Left renal cortex interstitium (tissue), 4 donors: ENCODE results near the gene LCMT1. TPM values are rescaled to one million over a fixed set of nuclear protein-coding genes. Genes with fewer than 3 reads are reported as not detected.
"Not testable (repeated sequence)": the region's sequence is repeated elsewhere in the genome, so short reads cannot be mapped to it uniquely, and the experiment has no call there.

ENCODE experiments used
- DNase-seq, 4 donors: peaks; one replicate each; pipeline ENCODE4 v3.0.0-alpha.2; 2013; ENCODE audit warnings: low read depth in 4 of 4, low spot score in 2 of 4, missing footprints in 1 of 4
- polyA plus RNA-seq, 4 donors: library from polyadenylated mRNA; unstranded; fragments of 120-200 nt; gene quantifications; one replicate each; pipeline ENCODE4 v1.2.1, GENCODE V29; 2013; ENCODE audit not compliant: insufficient read length in 4 of 4

The LCMT1 gene
- polyA plus RNA-seq, 4 donors, result 61.0 to 76.6 (median 68.4) TPM

DNA sequence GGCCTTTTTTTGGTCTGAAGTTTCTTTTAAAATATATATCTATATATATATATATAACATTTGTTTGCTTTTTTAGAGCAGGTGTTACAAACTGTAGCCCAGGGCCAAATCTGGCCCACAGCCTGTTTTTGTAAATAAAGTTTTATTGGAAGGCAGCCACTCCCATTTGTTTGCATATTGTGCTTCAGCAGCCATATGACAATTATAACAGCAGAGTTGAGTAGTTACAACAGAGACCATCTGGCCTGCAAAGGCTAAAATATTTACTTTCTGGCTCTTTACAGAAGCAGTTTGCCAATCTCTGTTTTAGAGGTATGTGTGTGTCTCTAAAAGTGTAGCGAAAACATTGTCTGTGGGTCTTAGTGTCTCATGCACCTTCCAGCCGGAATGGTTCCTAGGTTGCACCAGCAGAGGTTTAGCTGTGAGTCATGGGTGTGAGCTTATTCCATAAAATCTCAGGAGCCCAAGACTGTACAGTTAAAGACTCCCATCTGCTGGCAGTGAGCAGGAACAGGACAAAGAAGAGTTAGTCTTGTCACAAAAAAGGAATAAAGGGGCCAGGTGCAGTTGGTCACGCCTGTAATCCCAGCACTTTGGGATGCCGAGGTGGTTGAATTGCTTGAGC, 23.8 kb downstream of the LCMT1 start:
- DNase-seq, result no peak

GRCh38 chr16:25138130-25138529, 26.6 kb downstream of the LCMT1 start:
- DNase-seq, result no peak

DNA sequence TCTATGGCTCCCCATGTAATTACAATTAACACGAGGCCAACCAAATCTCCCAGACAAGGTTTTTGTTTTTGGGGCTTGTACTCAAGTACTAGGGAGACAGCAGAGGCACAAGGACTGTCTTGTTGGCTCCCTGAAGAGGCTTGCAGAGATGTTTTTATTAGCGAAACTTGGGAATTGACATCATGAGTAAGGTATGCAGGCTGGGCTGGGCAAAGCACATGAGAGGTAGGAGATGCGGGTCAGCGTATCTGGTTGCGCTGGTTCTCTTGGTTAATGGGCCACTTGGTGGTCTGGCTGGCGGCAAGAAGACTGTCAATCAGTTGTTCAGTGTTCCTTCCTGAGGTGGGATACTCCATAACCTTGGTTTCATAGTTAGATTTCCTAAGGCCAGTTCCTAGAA, 28.9 kb downstream of the LCMT1 start:
- no peak for DNase-seq

GRCh38 chr16:25141648-25142047, 30.1 kb downstream of the LCMT1 start:
- DNase-seq, result no peak

DNA sequence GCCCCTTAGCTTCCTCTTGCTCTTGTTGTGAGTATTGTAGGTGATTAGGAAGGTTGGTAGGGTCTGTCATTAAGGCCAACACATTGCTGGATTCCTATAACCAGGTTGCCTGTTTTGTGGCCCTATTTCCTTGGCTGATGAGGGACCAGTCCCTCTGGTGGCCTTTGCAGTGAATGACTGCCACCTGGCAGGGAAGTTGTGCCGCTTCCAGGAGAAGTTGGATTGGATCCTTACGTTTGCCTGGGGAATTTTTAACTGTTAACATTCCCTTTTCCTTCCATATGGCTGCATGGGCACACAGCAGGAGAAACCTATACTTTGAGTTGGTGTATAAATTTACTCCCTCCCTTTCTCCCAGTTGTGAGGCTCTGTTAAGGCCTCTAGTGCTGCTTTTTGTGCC, 32.4 kb downstream of the LCMT1 start:
- no peak for DNase-seq

DNA sequence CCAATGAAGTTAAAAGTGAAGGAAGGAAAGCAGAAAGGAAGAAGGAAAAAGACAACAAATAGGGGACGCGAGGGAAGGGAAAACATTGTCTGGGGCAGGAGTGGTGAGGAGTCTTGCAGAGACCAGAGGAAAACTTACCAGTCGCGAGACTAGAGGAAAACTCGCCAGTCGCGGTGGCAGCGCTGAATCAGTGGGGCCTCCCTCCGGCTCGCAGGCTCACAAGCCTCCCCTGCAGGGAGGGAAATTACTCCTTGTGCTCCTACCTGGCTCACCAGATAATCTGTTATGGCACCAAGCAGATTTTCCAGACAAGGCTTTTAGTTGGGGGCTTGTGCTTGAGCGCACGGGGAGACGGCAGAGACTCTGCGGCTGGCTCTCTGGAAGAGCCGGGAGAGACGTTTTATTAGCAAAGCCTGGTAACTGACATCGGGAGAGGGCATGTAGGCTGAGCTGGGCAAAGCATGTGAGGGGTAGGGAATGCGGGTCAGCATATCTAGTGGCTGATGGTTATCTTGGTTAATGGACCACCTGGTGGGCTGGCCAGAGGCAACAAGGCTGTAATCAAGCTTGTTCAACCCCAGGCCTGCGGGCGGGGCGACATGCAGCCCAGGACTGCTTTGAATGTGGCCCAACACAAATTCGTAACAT, 37.1 kb downstream of the LCMT1 start:
- DNase-seq, result no peak

DNA sequence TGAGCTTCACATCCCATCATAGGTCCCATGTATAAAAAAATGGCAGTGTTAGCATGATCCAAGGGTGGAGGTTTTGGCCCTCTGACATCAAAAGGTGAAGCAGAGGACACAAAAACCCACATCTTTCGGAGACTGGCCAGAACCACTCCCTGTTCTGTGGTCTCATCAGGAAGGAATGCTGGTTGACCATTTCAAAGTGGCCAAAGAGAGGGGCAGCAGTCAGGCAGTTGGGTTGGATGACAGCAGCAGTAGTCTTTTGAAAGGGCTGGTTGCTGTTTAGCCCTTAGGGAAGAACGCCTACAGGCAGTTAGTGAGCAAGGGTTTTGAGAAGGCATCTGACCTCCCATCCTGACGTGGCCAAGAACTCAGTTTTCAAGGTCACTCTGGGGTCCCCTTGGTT, 40.5 kb downstream of the LCMT1 start:
- no peak for DNase-seq

GRCh38 chr16:25155553-25156460, 44.3 kb downstream of the LCMT1 start:
- no peak for DNase-seq

GRCh38 chr16:25157271-25157875, 45.8 kb downstream of the LCMT1 start:
- DNase-seq, result peak; percentile 31 to 59 (median 36)

DNA sequence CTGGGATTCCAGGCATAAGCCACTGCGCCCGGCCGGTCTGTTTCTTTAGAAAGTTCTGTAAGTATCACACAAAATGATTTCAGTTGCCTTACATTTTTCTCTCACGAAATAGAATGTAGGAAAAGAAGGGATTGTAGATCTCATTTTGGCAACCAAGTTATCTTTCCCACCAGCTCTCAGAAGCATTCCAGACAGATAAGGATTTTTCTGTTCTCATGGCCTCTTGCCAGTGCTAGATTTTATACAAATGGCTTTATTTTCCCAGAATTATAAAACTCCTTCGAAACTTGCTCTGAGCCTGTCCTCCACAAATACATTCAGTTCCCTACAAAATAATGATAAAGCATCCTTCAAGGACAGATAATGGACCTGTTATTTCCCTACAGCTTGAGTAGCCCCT, 46.9 kb downstream of the LCMT1 start:
- DNase-seq, result no peak

GRCh38 chr16:25161753-25162367, 50.3 kb downstream of the LCMT1 start:
- DNase-seq, result no peak

GRCh38 chr16:25163683-25164082, 52.1 kb downstream of the LCMT1 start:
- DNase-seq, result no peak

- DNase-seq, result no peak
Observed at GRCh38 chr16:25165284-25165683, 53.7 kb downstream of the LCMT1 start.

- not testable (repeated sequence) for DNase-seq
Observed at GRCh38 chr16:25167920-25168319, 56.4 kb downstream of the LCMT1 start.

- no peak for DNase-seq
Observed at GRCh38 chr16:25171390-25171789, 59.8 kb downstream of the LCMT1 start.

DNA sequence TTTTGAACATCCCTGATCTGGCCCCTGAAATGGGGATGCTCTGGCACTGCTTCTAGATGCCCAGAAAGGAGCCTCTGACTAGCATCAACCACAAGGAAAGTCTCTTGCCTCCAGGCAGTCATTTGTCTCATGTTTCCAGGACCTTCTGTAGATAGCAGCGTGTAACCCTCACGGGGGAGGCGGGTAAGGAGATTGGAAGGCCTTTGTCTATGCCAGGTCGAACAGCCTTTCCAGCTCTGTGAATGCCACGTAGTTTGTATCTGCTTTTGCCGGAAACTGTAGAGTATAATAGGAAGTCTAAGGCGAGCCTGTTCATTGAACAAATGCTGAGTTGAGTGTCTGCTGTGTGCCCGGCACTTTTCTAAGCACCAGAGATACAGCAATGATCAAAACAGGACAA, 61.3 kb downstream of the LCMT1 start:
- DNase-seq, result no peak

GRCh38 chr16:25174285-25174684, 62.7 kb downstream of the LCMT1 start:
- no peak for DNase-seq

GRCh38 chr16:25176136-25176535, 64.6 kb downstream of the LCMT1 start:
- DNase-seq, result no peak

GRCh38 chr16:25177512-25177830, 65.9 kb downstream of the LCMT1 start:
- no peak for DNase-seq

DNA sequence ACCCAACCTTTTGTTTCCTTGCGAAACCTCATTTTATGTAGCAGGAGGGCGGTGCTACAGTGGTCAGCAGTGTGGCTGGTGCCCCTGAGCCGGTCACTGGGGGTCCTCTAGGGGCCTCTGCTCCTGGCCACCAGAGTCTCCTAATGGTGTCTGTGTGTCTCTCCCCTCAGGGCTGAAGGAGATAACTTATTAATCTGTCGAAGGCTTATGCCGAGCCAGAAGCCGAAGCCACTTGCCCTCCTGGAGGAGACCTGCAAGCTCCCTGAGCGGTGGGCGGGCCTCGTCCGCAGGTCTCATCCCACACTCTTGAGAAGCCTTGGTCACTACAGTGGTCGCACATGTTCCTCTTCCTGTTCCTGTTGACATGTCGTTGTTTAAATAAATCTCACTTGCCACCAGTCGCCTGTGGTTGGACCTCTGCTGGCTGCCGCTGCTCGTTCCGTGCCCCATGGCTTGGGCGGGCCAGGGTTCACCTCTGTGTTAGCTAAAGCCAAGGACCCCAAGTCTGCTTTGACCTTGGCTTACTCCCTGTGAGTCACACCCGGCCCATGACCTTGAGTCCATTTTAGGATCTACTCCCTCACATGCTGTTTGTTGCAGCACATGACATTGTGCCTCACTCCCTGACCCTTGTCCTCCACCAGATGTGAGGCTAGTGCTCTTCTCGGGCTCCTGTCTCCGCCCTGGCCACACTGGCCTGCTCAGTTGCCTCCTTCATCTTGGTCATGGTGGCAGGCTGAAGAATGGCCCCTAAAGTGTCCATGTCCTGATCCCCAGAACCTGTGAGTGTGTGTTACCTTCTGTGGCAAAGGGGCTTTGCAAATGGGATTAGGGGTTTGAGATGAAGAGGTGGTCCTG, 66.5 kb downstream of the LCMT1 start:
- DNase-seq, result no peak
